HCT116 (cell line): ENCODE measurements around the gene TSG101. TPM values are rescaled to one million over a fixed set of nuclear protein-coding genes. Genes with fewer than 3 reads are reported as not detected.

Experiments used
- ATAC-seq: fragments of 200-7000 bp; cut with Tn5 transposase; 2 replicates; pipeline ENCODE4 v1.9.1; 2020; ENCODE audit warnings: mild to moderate bottlenecking, moderate library complexity
- BruUV-seq: library from RNA; stranded (reverse); fragments of 400-500 nt; replicated peaks from 2 replicates; lab custom pipeline; 2021; lab: Mats Ljungman, UMichigan
- CTCF ChIA-PET: fragments of 300-600 bp; sonication (Branson Sonifier 250); formaldehyde crosslinking; loops from one replicate; lab custom pipeline; 2021; ENCODE audit warnings: antibody characterized with exemption; lab: Charles Lee
- POLR2A ChIA-PET: fragments of 300-600, 350-600 bp; sonication (Branson Sonifier 250); formaldehyde crosslinking; loops from one replicate; lab custom pipeline; 2021; ENCODE audit warnings: antibody characterized with exemption; lab: Charles Lee
- RAD21 ChIA-PET, 2 experiments: fragments of 300-600 bp; sonication (Branson Sonifier 250); formaldehyde crosslinking; loops; one replicate each; lab custom pipeline; 2023; ENCODE audit warnings: low total read pairs in 2 of 2; ENCODE audit not compliant: uncharacterized antibody in 2 of 2, unreplicated experiment in 2 of 2, low non-redundant PET in 1 of 2; lab: Charles Lee
- DNase-seq: peaks from one replicate; pipeline ENCODE4 v3.0.0-alpha.2; 2010; ENCODE audit warnings: low read depth, low spot score
- H2AFZ ChIP-seq: fragments of 200-600 bp; shearing (Covaris generic), sonication (generic); 2 replicates; pipeline ENCODE4 v1.6.1; 2017; ENCODE audit warnings: low read depth, mixed run types, mixed read lengths, antibody characterized with exemption, low read length; ENCODE audit not compliant: poor library complexity, severe bottlenecking
- H3K27ac ChIP-seq: 2 replicates; pipeline ENCODE4 v1.5.1; 2012; ENCODE audit warnings: low read depth, low read length
- H3K27me3 ChIP-seq: fragments of 200-600 bp; sonication (generic); 2 replicates; pipeline ENCODE4 v1.6.1; 2016; ENCODE audit warnings: mixed run types, low read length, mixed read lengths; ENCODE audit not compliant: insufficient read depth
- H3K36me3 ChIP-seq, 2 experiments: fragments of 200-500 bp in 1 of 2; fragments of 200-600 bp in 1 of 2; sonication (Bioruptor generic) in 1 of 2; sonication (generic) in 1 of 2; 2 replicates each; pipeline versions ENCODE4 v1.5.1 to v1.6.1; 2014 to 2016; ENCODE audit warnings: low read length in 2 of 2, inconsistent platforms in 1 of 2, mixed read lengths in 1 of 2, mixed run types in 1 of 2; ENCODE audit not compliant: insufficient read depth in 2 of 2, control insufficient read depth in 1 of 2
- H3K4me1 ChIP-seq, 2 experiments: fragments of 200-600 bp in 1 of 2; sonication (generic) in 1 of 2; 2 replicates each; pipeline versions ENCODE4 v1.5.1 to v1.6.1; 2012 to 2017; ENCODE audit warnings: low read length in 2 of 2, inconsistent platforms in 1 of 2, mild to moderate bottlenecking in 1 of 2, mixed read lengths in 1 of 2, mixed run types in 1 of 2, moderate library complexity in 1 of 2; ENCODE audit not compliant: insufficient read depth in 2 of 2, control insufficient read depth in 1 of 2
- H3K4me2 ChIP-seq: fragments of 200-600 bp; sonication (generic); 2 replicates; pipeline ENCODE4 v1.6.1; 2017; ENCODE audit warnings: mixed run types, low read length, mixed read lengths
- H3K4me3 ChIP-seq, 2 experiments: fragments of 200-600 bp in 1 of 2; sonication (generic) in 1 of 2; replicated peaks in 1 of 2; 2 replicates each; pipeline ENCODE4 v1.5.1; 2011 to 2016; ENCODE audit warnings: low read length in 2 of 2, control low read depth in 1 of 2, low read depth in 1 of 2, mild to moderate bottlenecking in 1 of 2, mixed read lengths in 1 of 2, mixed run types in 1 of 2
- H3K79me2 ChIP-seq: fragments of 200-600 bp; sonication (generic); 2 replicates; pipeline ENCODE4 v1.6.1; 2017; ENCODE audit warnings: mild to moderate bottlenecking, mixed run types, low read length, moderate library complexity, mixed read lengths; ENCODE audit not compliant: insufficient read depth
- H3K9ac ChIP-seq: fragments of 200-600 bp; sonication (generic); 2 replicates; pipeline ENCODE4 v1.6.1; 2016; ENCODE audit warnings: low read length, mixed read lengths
- H3K9me2 ChIP-seq: fragments of 200-600 bp; sonication (generic), shearing (Covaris generic); 2 replicates; pipeline ENCODE4 v1.6.1; 2017; ENCODE audit warnings: mixed run types, mild to moderate bottlenecking, moderate library complexity; ENCODE audit not compliant: insufficient read depth
- H3K9me3 ChIP-seq, 2 experiments: fragments of 200-500 bp in 1 of 2; fragments of 200-600 bp in 1 of 2; sonication (Bioruptor generic) in 1 of 2; sonication (generic) in 1 of 2; 2 replicates each; pipeline ENCODE4 v1.6.1; 2014 to 2017; ENCODE audit warnings: low read length in 2 of 2, mixed read lengths in 2 of 2, inconsistent platforms in 1 of 2, low read depth in 1 of 2, mild to moderate bottlenecking in 1 of 2, mixed run types in 1 of 2, moderate library complexity in 1 of 2; ENCODE audit not compliant: control insufficient read depth in 1 of 2, insufficient read depth in 1 of 2
- H4K20me1 ChIP-seq: fragments of 200-600 bp; sonication (generic), shearing (Covaris generic); 2 replicates; pipeline ENCODE4 v1.6.1; 2017; ENCODE audit warnings: mixed run types, mild to moderate bottlenecking, moderate library complexity; ENCODE audit not compliant: insufficient read depth
- CEBPB ChIP-seq: IDR thresholded peaks from 2 replicates; pipeline ENCODE4 v1.6.1; 2012; ENCODE audit warnings: low read depth
- EZH2 ChIP-seq: fragments of 200-600 bp; sonication (generic); IDR thresholded peaks from 2 replicates; pipeline ENCODE4 v1.6.1; 2017; ENCODE audit warnings: antibody characterized with exemption, mixed run types
- MAX ChIP-seq: IDR thresholded peaks from 2 replicates; pipeline ENCODE4 v1.6.1; 2012
- SIN3A ChIP-seq: IDR thresholded peaks from 2 replicates; pipeline ENCODE4 v1.6.1; 2012; ENCODE audit warnings: low read depth
- SRF ChIP-seq: IDR thresholded peaks from 2 replicates; pipeline ENCODE4 v1.6.1; 2012; ENCODE audit warnings: low read depth
- YY1 ChIP-seq: IDR thresholded peaks from 2 replicates; pipeline ENCODE4 v1.6.1; 2011; ENCODE audit warnings: low read length, low read depth, moderate library complexity, mild to moderate bottlenecking; ENCODE audit not compliant: insufficient replicate concordance; ENCODE audit errors: extremely low read depth
- ZBTB33 ChIP-seq: IDR thresholded peaks from 2 replicates; pipeline ENCODE4 v1.6.1; 2011; ENCODE audit warnings: mild to moderate bottlenecking, low read length, moderate library complexity; ENCODE audit not compliant: insufficient replicate concordance; ENCODE audit errors: extremely low read depth
- ZNF274 ChIP-seq: fragments of 200-500 bp; sonication (Bioruptor generic); IDR thresholded peaks from 2 replicates; pipeline ENCODE4 v1.6.1; 2014; ENCODE audit warnings: mild to moderate bottlenecking, low read depth, low read length, inconsistent platforms
- intact Hi-C: fragments of 100-400 bp; cut with micrococcal nuclease; formaldehyde crosslinking; loops from 2 replicates; pipeline ENCODE4 v1.10.0; 2022
- total RNA-seq: library from RNA; stranded (reverse); gene quantifications from one replicate; pipeline ENCODE4 v1.2.1, GENCODE V29; 2021; ENCODE audit not compliant: unreplicated experiment

TSG101 gene
- total RNA-seq, 1 experiment from 2014 or later, result 61.9 TPM

GRCh38 chr11:18501629-18502028 lies 25.1 kb downstream of the TSG101 start (continued):
- TF ChIP-seq MAX (no peak), SRF (no peak), EZH2 (no peak), ZNF274 (no peak), YY1 (no peak), ZBTB33 (no peak), CEBPB (no peak)

GRCh38 chr11:18498039-18498438 lies 28.7 kb downstream of the TSG101 start:
- Histone ChIP-seq H3K36me3 (peaks cover 3 to 10% of the 10 kb centered on the region in 2 experiments; a peak in 2 of 4 replicates), H4K20me1 (no peaks in the 10 kb centered on the region), H2AFZ (no peak overlapping the region), H3K4me1 (peaks cover 0 to 6% of the 10 kb centered on the region in 2 experiments; a peak in 1 of 4 replicates), H3K79me2 (no peaks in the 10 kb centered on the region), H3K27me3 (no peaks in the 10 kb centered on the region), H3K9me2 (no peaks in the 10 kb centered on the region), H3K4me3 (no peak overlapping the region), H3K9me3 (no peaks in the 10 kb centered on the region), H3K27ac (no peak overlapping the region), H3K9ac (no peak overlapping the region), H3K4me2 (no peak overlapping the region)
- POLR2A ChIA-PET, result no interaction called here
- RAD21 ChIA-PET, result no interaction called here
- CTCF ChIA-PET, result no interaction called here
- TF ChIP-seq YY1 (no peak), SIN3A (no peak), CEBPB (no peak)
- ATAC-seq (no peak), DNase-seq (no peak)
- BruUV-seq, result no TSS peak
- intact Hi-C loops, result no loop called here
